Ovary (tissue), 9 donors: ENCODE results near the gene PIGK. TPM values are rescaled to one million over a fixed set of nuclear protein-coding genes. Genes with fewer than 3 reads are reported as not detected.

Source experiments
- DNase-seq, 5 donors: peaks; one replicate each; pipeline ENCODE4 v3.0.0-alpha.2; 2019 to 2020
- H3K27ac ChIP-seq, 2 donors: fragments of 200-600 bp; one replicate each; pipeline versions ENCODE4 v1.5.1 to v1.8.0; 2019 to 2022
- H3K27me3 ChIP-seq: fragments of 200-600 bp; one replicate; pipeline ENCODE4 v1.8.0; 2022
- H3K36me3 ChIP-seq: fragments of 200-600 bp; sonication (generic); one replicate; pipeline ENCODE4 v1.5.1; 2019
- H3K4me1 ChIP-seq: one replicate; pipeline ENCODE4 v1.8.1; 2013; ENCODE audit warnings: mild to moderate bottlenecking, moderate library complexity; ENCODE audit not compliant: insufficient read depth
- H3K4me3 ChIP-seq: fragments of 200-600 bp; sonication (generic); one replicate; pipeline ENCODE4 v1.5.1; 2017
- H3K9me3 ChIP-seq, 2 donors: fragments of 200-600 bp in 1 of 2; sonication (generic) in 1 of 2; one replicate each; pipeline versions ENCODE4 v1.5.1 to v1.8.1; 2013 to 2019; ENCODE audit warnings: mild to moderate bottlenecking in 1 of 2, moderate library complexity in 1 of 2
- EP300 ChIP-seq: sonication (generic); formaldehyde crosslinking; IDR thresholded peaks from one replicate; pipeline ENCODE4 v1.6.1; 2017; ENCODE audit warnings: antibody characterized with exemption
- POLR2A ChIP-seq: fragments of 450-650 bp; IDR thresholded peaks from one replicate; pipeline ENCODE4 v1.6.1; 2017; ENCODE audit warnings: antibody characterized with exemption, mild to moderate bottlenecking, moderate library complexity
- WGBS, 3 donors: extraction: QIAGEN DNeasy Blood & Tissue Kit in 1 of 3; methylation state at CpG; one replicate each; pipeline versions ENCODE4 v1.1.5 to v1.1.7; 2013 to 2017; 5-methylcytosine and 5-hydroxymethylcytosine counted together
- intact Hi-C, 4 donors: fragments of 100-400 bp; cut with DNase I; formaldehyde crosslinking; loops; one replicate each; pipeline versions ENCODE4 v1.11.0 to v1.15.1; 2022 to 2023
- polyA plus RNA-seq, 2 donors: library from polyadenylated mRNA; stranded (reverse); fragments of 200-250 nt in 1 of 2; fragments of 350-450 nt in 1 of 2; fragmentation: Illumina TruSeq in 1 of 2; extraction: RNeasy Lipid Tissue Mini Kit (QIAGEN cat#74804) in 1 of 2; gene quantifications; one replicate each; pipeline ENCODE4 v1.2.3, GENCODE V29; 2013 to 2014
- total RNA-seq, 7 donors: library from RNA; depleted of rRNA in 2 of 7; stranded (reverse); fragments of >200 nt in 2 of 7; fragmentation: NEBNext Ultra II Directional in 3 of 7; extraction: Animal tissue kit (Norgen Biotek cat#: 25700) in 3 of 7; gene quantifications; one replicate each; pipeline versions ENCODE4 v1.1.0 to v1.2.4, GENCODE V29; 2016 to 2023
- TF ChIP-seq, protein P1 (sequence below), 3 donors: fragments of 450-650 bp in 2 of 3; fragments of 200-600 bp in 1 of 3; IDR thresholded peaks; one replicate each; pipeline versions ENCODE4 v1.5.1 to v1.8.0; 2016 to 2022; ENCODE audit warnings: antibody characterized with exemption in 3 of 3, mild to moderate bottlenecking in 1 of 3
- donor health status: DM: no; HTN: no; CAD: no; lungs with moderate emphysema.
- donor health status: DM: no; HTN: no; CAD: no.
- donor health status: Bipolar disorder and iron deficiency.
- donor health status: DM: yes; HTN: yes; CAD: no.
- donor health status: DM: no; HTN: no; CAD: no.
- donor health status: DM: yes; HTN: yes; CAD: no.

Gene PIGK
- total and polyA plus RNA-seq, 9 donors: 11.1 to 34.7 (median 19.9) TPM

- H3K4me1 ChIP-seq: no peaks in the 10 kb centered on the region
- no peak overlapping the region for H3K4me3 ChIP-seq
- no peak for DNase-seq
- TF ChIP-seq POLR2A (no peak), EP300 (no peak)
- TF ChIP-seq, protein P1, sequence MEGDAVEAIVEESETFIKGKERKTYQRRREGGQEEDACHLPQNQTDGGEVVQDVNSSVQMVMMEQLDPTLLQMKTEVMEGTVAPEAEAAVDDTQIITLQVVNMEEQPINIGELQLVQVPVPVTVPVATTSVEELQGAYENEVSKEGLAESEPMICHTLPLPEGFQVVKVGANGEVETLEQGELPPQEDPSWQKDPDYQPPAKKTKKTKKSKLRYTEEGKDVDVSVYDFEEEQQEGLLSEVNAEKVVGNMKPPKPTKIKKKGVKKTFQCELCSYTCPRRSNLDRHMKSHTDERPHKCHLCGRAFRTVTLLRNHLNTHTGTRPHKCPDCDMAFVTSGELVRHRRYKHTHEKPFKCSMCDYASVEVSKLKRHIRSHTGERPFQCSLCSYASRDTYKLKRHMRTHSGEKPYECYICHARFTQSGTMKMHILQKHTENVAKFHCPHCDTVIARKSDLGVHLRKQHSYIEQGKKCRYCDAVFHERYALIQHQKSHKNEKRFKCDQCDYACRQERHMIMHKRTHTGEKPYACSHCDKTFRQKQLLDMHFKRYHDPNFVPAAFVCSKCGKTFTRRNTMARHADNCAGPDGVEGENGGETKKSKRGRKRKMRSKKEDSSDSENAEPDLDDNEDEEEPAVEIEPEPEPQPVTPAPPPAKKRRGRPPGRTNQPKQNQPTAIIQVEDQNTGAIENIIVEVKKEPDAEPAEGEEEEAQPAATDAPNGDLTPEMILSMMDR (IDR thresholded peaks at IDR 0.05): no peak
- H3K27ac ChIP-seq: no peak overlapping the region
- intact Hi-C loops: loop anchor here in 3 of 4 donors (10.0 kb wide), 2 partner anchors 389 to 969 kb away; no protein-coding TSS in a partner anchor
- no peaks in the 10 kb centered on the region for H3K27me3 ChIP-seq
- H3K36me3 ChIP-seq: no peaks in the 10 kb centered on the region
- H3K9me3 ChIP-seq: no peaks in the 10 kb centered on the region
- 95 to 97% (median 96%) methylated on average over 5 of the region's 5 CpGs for WGBS, 3 donors
These were observed 73.0 kb downstream of the PIGK start for GRCh38 chr1:77146270-77146669.

DNA sequence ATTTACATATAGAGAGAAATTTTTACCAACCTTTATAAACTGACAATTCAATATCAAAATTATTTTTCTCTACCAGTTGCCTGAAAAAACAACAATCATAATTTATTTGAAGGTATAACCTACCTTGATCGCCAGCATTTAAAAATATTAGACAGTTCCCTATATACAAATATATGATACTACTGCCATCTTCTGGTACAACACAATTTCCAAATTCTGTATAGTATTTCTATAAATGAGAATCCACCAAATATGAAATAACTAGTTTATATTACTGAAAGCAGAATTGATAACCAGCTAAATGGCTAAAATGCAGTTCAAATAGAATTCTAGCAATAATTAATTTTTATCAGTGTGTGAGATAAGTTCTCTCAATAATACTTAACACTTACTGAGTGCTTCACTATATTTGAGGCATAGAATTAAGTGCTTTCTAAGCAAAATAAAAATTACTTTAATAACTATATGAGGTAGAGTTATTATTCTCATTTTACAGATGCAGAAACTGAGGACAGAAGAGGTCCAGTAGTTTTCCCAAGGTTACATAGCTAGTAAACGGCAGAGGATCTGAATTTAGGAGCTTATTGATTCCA is 75.6 kb downstream of the PIGK start:
- Histone ChIP-seq H3K4me3 (no peak overlapping the region), H3K9me3 (no peaks in the 10 kb centered on the region), H3K27me3 (no peaks in the 10 kb centered on the region), H3K27ac (no peak overlapping the region), H3K36me3 (no peaks in the 10 kb centered on the region), H3K4me1 (no peaks in the 10 kb centered on the region)
- no peak for TF ChIP-seq POLR2A
- TF ChIP-seq, protein P1 (IDR thresholded peaks at IDR 0.05): no peak
- no peak for TF ChIP-seq EP300
- 46 to 56% (median 54%) methylated on average over 2 of the region's 2 CpGs for WGBS, 3 donors
- intact Hi-C loops: loop anchor here in 3 of 4 donors (10.0 kb wide), 2 partner anchors 391 to 971 kb away; no protein-coding TSS in a partner anchor
- no peak for DNase-seq

- WGBS, 3 donors: 96 to 100% (median 100%) methylated on average over 1 of the region's 1 CpG
- intact Hi-C loops: no loop called here
These were observed 79.8 kb downstream of the PIGK start for GRCh38 chr1:77139389-77139788.

DNA sequence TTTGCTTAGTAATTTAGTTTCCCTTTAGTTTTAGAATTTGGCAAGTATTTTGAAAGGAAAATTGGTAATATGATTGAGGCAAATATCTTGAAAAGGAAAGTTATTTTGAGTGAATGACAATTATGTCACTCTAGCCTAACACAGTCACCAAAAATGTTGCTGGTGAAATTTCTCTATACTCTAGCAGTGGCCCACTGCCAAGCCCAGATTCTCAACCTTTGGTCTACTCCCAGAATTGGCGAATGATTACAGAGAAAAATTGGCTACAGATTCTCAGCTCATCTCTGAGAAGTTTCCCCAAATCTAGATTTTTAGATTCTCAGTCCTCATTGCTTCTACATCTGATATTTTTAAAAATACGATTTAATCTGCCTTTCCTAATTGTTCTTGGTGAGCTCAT is 84.9 kb downstream of the PIGK start:
- no peak for DNase-seq
- H3K4me1 ChIP-seq: no peaks in the 10 kb centered on the region
- H3K36me3 ChIP-seq: no peaks in the 10 kb centered on the region
- no peak overlapping the region for H3K27ac ChIP-seq
- no peaks in the 10 kb centered on the region for H3K27me3 ChIP-seq
- 79 to 88% (median 85%) methylated on average over 2 of the region's 2 CpGs for WGBS, 3 donors
- intact Hi-C loops: no loop called here
- no peaks in the 10 kb centered on the region for H3K9me3 ChIP-seq
- TF ChIP-seq, protein P1 (IDR thresholded peaks at IDR 0.05): no peak
- TF ChIP-seq POLR2A: no peak
- no peak for TF ChIP-seq EP300
- H3K4me3 ChIP-seq: no peak overlapping the region

More at GRCh38 chr1:77139389-77139788, 79.8 kb downstream of the PIGK start:
- Histone ChIP-seq H3K27me3 (no peaks in the 10 kb centered on the region), H3K4me1 (no peaks in the 10 kb centered on the region), H3K27ac (no peak overlapping the region), H3K4me3 (no peak overlapping the region), H3K9me3 (no peaks in the 10 kb centered on the region), H3K36me3 (no peaks in the 10 kb centered on the region)
- no peak for DNase-seq
- TF ChIP-seq EP300: no peak
- TF ChIP-seq, protein P1 (IDR thresholded peaks at IDR 0.05): no peak
- no peak for TF ChIP-seq POLR2A
